Panc1 (cell line): ENCODE data around the gene CD37. TPM values are rescaled to one million over a fixed set of nuclear protein-coding genes. Genes with fewer than 3 reads are reported as not detected.

Experiments
- ATAC-seq: fragments of 200-7000 bp; cut with Tn5 transposase; 2 replicates; pipeline ENCODE4 v1.9.1; 2020; ENCODE audit warnings: mild to moderate bottlenecking, moderate library complexity
- BruUV-seq: library from RNA; stranded (reverse); fragments of 400-500 nt; replicated peaks from 2 replicates; lab custom pipeline; 2021; lab: Mats Ljungman, UMichigan
- CTCF ChIA-PET: fragments of 300-600 bp; sonication (Branson Sonifier 250); formaldehyde crosslinking; loops from one replicate; lab custom pipeline; 2022; ENCODE audit warnings: antibody characterized with exemption; lab: Charles Lee
- POLR2A ChIA-PET: fragments of 300-600 bp; sonication (Branson Sonifier 250); formaldehyde crosslinking; loops from one replicate; lab custom pipeline; 2022; ENCODE audit warnings: antibody characterized with exemption; lab: Charles Lee
- DNase-seq: peaks from one replicate; pipeline ENCODE4 v3.0.0-alpha.2; 2010; ENCODE audit warnings: low read depth, low spot score
- H3K27ac ChIP-seq: 2 replicates; pipeline ENCODE4 v1.5.1; 2011; ENCODE audit warnings: mild to moderate bottlenecking, low read length, inconsistent platforms
- H3K27me3 ChIP-seq: fragments of 200-500 bp; sonication (Bioruptor generic); 2 replicates; pipeline ENCODE4 v1.6.0; 2014; ENCODE audit warnings: low read length, inconsistent platforms; ENCODE audit not compliant: control insufficient read depth, insufficient read depth
- H3K36me3 ChIP-seq: fragments of 200-500 bp; sonication (Bioruptor generic); 2 replicates; pipeline ENCODE4 v1.5.1; 2014; ENCODE audit warnings: inconsistent platforms, mild to moderate bottlenecking, low read length, moderate library complexity; ENCODE audit not compliant: control insufficient read depth, insufficient read depth
- H3K4me1 ChIP-seq: 2 replicates; pipeline ENCODE4 v1.5.1; 2011; ENCODE audit warnings: inconsistent platforms, mild to moderate bottlenecking, low read length, moderate library complexity; ENCODE audit not compliant: control insufficient read depth, insufficient read depth
- H3K4me3 ChIP-seq, 2 experiments: 2 replicates each; pipeline ENCODE4 v1.5.1; 2011 to 2012; ENCODE audit warnings: low read depth in 2 of 2, low read length in 2 of 2, mild to moderate bottlenecking in 2 of 2, inconsistent platforms in 1 of 2, moderate library complexity in 1 of 2
- H3K9me3 ChIP-seq: fragments of 200-500 bp; sonication (Bioruptor generic); 2 replicates; pipeline ENCODE4 v1.5.1; 2014; ENCODE audit warnings: low read depth, mild to moderate bottlenecking, inconsistent platforms, low read length, moderate library complexity; ENCODE audit not compliant: control insufficient read depth, insufficient read depth
- POLR2AphosphoS5 ChIP-seq: IDR thresholded peaks from 2 replicates; pipeline ENCODE4 v1.6.1; 2012; ENCODE audit warnings: mild to moderate bottlenecking, low read depth, low read length, moderate library complexity
- REST ChIP-seq, 2 experiments: IDR thresholded peaks; 2 replicates each; pipeline ENCODE4 v1.6.1; 2011 to 2012; ENCODE audit warnings: low read depth in 2 of 2, control low read depth in 1 of 2, low read length in 1 of 2, mild to moderate bottlenecking in 1 of 2, moderate library complexity in 1 of 2; ENCODE audit not compliant: insufficient read depth in 1 of 2
- SIN3A ChIP-seq: IDR thresholded peaks from 2 replicates; pipeline ENCODE4 v1.6.1; 2012; ENCODE audit warnings: low read depth, mild to moderate bottlenecking, low read length, moderate library complexity, borderline replicate concordance; ENCODE audit not compliant: insufficient read depth
- TCF7L2 ChIP-seq: IDR thresholded peaks from 2 replicates; pipeline ENCODE4 v1.6.1; 2011; ENCODE audit warnings: mild to moderate bottlenecking, low read depth, low read length, inconsistent platforms
- in situ Hi-C: cut with HindIII; loops from 2 replicates; pipeline ENCODE4 v1.10.0; 2016; ENCODE audit warnings: low sequenced_read_pairs, low pct_unique_long_range_greater_than_20kb
- intact Hi-C: fragments of 100-400 bp; cut with micrococcal nuclease; formaldehyde crosslinking; loops from one replicate; pipeline ENCODE4 v1.10.0; 2022; ENCODE audit not compliant: unreplicated experiment
- total RNA-seq: library from RNA; stranded (reverse); gene quantifications from one replicate; pipeline ENCODE4 v1.2.1, GENCODE V29; 2021; ENCODE audit not compliant: unreplicated experiment
- TF ChIP-seq, protein P1 (sequence below): fragments of 450-650 bp; IDR thresholded peaks from 2 replicates; pipeline ENCODE4 v1.5.1; 2017; ENCODE audit warnings: mild to moderate bottlenecking

The CD37 gene
- total RNA-seq, 1 experiment from 2014 or later, result 0.33 TPM

DNA sequence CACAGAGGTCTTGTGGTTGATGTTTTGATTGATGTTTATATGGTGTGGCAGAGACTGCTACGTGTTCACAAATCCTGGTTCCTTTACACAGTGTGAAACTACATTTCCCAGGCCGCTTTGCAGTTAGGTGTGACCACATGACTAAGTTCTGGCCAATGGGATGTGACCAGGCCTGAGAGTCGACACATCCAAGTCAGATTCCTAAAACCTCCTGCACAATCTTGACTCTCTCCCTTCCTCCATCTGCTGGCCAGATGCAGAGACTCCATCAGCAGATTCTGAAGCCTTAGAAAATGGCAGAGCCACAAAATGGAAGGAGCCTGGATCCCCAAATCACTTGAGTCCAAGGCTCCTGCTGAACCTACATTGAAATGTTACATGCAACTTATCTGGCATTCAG is 12.6 kb downstream of the CD37 start:
- Histone ChIP-seq H3K9me3 (no peaks in the 10 kb centered on the region), H3K36me3 (no peaks in the 10 kb centered on the region; the same call in none of the 2 replicates), H3K27me3 (no peaks in the 10 kb centered on the region), H3K27ac (no peak overlapping the region), H3K4me3 (no peak overlapping the region), H3K4me1 (no peaks in the 10 kb centered on the region)
- DNase-seq (no peak), ATAC-seq (peak; percentile 90)
- CTCF ChIA-PET, result no interaction called here
- intact Hi-C loops, result no loop called here
- no TSS peak for BruUV-seq
- in situ Hi-C loops, result no loop called here
- POLR2A ChIA-PET, result no interaction called here
- TF ChIP-seq TCF7L2 (no peak), POLR2AphosphoS5 (no peak), SIN3A (no peak), REST (IDR thresholded peaks at IDR 0.05; ENCODE audit: insufficient read depth in 1 of 2, low read depth in 2 of 2, low read length in 1 of 2) (no peak)
- TF ChIP-seq, protein P1, sequence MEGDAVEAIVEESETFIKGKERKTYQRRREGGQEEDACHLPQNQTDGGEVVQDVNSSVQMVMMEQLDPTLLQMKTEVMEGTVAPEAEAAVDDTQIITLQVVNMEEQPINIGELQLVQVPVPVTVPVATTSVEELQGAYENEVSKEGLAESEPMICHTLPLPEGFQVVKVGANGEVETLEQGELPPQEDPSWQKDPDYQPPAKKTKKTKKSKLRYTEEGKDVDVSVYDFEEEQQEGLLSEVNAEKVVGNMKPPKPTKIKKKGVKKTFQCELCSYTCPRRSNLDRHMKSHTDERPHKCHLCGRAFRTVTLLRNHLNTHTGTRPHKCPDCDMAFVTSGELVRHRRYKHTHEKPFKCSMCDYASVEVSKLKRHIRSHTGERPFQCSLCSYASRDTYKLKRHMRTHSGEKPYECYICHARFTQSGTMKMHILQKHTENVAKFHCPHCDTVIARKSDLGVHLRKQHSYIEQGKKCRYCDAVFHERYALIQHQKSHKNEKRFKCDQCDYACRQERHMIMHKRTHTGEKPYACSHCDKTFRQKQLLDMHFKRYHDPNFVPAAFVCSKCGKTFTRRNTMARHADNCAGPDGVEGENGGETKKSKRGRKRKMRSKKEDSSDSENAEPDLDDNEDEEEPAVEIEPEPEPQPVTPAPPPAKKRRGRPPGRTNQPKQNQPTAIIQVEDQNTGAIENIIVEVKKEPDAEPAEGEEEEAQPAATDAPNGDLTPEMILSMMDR, result no peak

- POLR2A ChIA-PET, result no interaction called here
- H3K27ac ChIP-seq, result no peak overlapping the region
- intact Hi-C loops, result no loop called here
Observed at GRCh38 chr19:49348305-49349189, 13.3 kb downstream of the CD37 start.

More at GRCh38 chr19:49348305-49349189, 13.3 kb downstream of the CD37 start:
- CTCF ChIA-PET, result interaction anchor here (0.6 kb wide), 1 partner anchor 83 kb away, joined by 7 read pairs; no protein-coding TSS in a partner anchor
- H3K9me3 ChIP-seq, result no peaks in the 10 kb centered on the region
- in situ Hi-C loops, result no loop called here
- no peaks in the 10 kb centered on the region; the same call in none of the 2 replicates for H3K36me3 ChIP-seq
- TF ChIP-seq REST (IDR thresholded peaks at IDR 0.05; ENCODE audit: insufficient read depth in 1 of 2, low read depth in 2 of 2, low read length in 1 of 2) (no peak), POLR2AphosphoS5 (no peak), SIN3A (no peak), TCF7L2 (no peak)
- TF ChIP-seq, protein P1, result no peak
- DNase-seq (no peak), ATAC-seq (no peak)
- H3K4me1 ChIP-seq, result no peaks in the 10 kb centered on the region
- no TSS peak for BruUV-seq
- no peaks in the 10 kb centered on the region for H3K27me3 ChIP-seq
- H3K4me3 ChIP-seq, result no peak overlapping the region
